GM21786 (cell line): ENCODE results near the gene RPS27.
"Not testable (repeated sequence)": the region's sequence is repeated elsewhere in the genome, so short reads cannot be mapped to it uniquely, and the experiment has no call there.

Source experiments
- ATAC-seq: cut with Tn5 transposase; IDR thresholded peaks from one replicate; pipeline ENCODE4 v1.9.1; 2021; ENCODE audit not compliant: unreplicated experiment

RPS27 gene

DNA sequence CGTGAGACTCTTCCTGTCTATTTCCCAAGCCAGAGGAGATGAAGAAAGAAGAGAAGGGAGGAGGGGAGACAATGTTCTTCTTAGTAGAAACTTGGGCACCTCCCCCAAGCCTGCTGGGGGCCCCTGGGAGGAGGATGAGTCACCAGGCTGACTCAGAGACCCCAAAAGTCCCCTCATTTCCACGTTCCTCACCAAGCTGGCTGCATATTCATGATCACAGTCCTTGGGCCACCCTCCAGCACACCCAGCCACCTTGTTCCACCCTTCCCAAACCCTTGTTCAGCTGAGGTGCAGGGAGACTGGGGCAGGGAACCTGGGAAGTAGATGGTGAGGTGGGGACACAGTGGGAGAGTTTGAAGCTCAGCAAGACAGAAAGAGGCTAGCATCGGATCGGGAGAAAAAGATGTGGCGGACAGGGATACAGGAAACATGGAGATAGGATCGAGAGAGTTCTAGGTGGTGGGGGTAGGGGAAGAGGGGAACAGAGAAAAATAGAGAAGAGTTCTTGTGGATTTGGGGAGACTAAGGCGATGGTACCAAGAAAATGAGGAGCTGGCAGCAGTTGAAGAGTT lies 5.1 kb upstream of the RPS27 start:
- ATAC-seq, result no peak

GRCh38 chr1:153985941-153986761 lies 4.4 kb upstream of the RPS27 start, which contains the start of gene RAB13:
TSS of gene RAB13 (minus strand) at chr1:153986339. CDS start at chr1:153986236, 103 bp downstream.
- ATAC-seq, result no peak

DNA sequence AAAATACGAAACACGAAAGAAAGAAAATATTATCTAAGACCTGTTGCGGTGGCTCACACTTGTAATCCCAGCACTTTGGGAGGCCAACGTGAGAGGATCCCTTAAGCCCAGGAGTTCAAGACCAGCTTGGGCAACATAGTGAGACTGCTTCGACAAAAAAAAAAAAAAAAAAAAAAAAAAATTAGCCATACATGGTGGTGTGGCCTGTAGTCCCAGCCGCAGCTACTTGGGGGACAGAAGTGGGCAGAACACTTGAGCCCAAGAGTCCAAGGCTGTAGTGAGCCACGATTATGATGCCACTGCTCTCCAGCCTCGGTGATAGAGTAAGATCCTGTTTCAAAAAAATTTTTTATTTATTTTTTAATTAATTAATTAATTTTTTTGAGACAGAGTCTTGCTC lies 2.9 kb upstream of the RPS27 start:
- ATAC-seq, result no peak

DNA sequence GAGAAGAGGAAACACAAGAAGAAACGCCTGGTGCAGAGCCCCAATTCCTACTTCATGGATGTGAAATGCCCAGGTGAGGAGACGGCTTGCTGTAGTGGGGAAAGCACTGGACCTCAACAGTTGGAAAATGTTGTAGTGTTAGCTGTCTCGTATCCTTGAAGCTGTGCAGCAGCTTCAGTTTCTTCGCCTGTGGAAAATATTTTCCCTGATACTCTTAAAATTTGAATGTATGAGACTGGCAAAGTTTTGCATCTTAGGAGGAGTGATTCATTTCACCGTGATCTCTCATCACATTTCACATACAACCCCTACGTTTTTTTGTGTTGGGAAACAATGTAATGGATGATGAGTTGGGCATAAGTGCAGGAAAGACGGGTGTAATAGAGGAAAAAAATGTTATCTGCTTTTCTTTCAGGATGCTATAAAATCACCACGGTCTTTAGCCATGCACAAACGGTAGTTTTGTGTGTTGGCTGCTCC lies 629 bp downstream of the RPS27 start:
- no peak for ATAC-seq

DNA sequence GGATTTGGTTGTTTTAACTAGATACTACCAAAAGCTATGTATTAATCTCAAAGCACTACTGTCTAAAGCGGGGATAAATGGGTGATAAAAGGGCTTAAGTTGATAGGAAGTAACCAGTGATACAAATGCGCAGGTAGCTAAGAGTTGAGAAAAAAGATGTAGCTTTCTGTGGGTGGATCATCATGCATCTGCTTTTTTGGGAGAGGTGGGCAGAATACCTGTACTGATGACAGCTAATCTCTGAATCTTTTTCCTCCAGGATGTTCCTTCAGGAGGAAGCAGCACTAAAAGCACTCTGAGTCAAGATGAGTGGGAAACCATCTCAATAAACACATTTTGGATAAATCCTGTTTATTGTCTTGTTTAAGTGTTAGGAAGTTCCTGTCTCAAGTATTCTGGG lies 1.2 kb downstream of the RPS27 start:
- ATAC-seq, result no peak

DNA sequence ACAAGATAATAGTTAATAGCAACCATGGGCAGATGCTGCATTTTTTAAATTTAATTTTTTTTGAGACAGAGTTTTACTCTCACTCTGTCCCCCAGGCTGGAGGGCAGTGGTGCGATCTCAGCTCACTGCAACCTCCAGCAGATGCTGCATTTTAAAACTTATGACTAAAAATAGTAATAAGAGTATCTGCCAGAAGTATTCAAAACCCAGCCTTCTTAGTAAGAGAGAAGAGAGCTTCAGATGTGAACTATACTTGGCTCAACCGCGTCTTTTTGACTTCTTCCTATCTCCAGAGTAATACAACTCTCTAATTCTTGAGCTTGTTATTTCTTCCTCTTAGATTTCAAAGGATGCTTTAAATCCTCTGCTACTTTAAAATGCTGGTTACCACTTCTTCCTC lies 4.6 kb downstream of the RPS27 start:
- ATAC-seq, result no peak

DNA sequence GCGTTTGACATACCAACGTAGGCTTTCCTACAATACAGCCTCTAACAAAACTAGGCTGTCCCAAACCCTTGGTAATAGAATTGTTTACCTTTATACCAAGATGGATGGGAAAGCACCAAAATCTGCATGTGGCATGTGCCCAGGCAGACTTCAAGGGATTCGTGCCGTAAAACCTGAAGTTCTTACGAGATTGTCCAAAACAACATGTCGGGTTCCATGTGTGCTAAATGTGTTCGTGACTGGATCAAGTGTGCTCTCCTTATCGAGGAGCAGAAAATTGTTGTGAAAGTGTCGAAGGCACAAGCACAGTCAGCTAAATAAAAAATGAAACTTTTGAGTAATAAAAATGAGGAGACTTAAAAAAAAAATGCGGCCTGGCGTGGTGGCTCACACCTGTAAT lies 5.1 kb downstream of the RPS27 start:
- no peak for ATAC-seq

GRCh38 chr1:153996882-153997281 lies 6.3 kb downstream of the RPS27 start:
- not testable (repeated sequence) for ATAC-seq

DNA sequence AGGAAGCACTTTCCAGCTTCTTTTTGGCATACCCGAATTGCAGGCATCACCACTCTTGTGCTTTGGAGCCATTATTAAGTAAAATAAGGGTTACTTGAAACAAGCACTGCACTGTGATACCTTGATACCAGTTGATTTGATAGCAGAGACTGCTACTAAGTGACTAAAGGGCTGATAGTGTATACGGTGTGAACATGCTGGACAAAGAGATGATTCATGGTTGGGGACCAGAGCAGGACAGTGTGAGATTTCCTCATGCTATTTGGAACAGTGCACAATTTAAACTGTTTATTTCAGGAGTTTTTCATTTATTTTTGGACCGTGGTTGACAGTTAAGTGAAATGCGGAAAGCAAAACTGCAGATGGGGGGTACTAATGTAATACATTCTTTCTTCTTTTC lies 9.9 kb downstream of the RPS27 start:
- no peak for ATAC-seq

- no peak for ATAC-seq
Measured at GRCh38 chr1:154006136-154006535, 15.6 kb downstream of the RPS27 start.

- no peak for ATAC-seq
Measured at GRCh38 chr1:154012129-154012528, 21.6 kb downstream of the RPS27 start.

DNA sequence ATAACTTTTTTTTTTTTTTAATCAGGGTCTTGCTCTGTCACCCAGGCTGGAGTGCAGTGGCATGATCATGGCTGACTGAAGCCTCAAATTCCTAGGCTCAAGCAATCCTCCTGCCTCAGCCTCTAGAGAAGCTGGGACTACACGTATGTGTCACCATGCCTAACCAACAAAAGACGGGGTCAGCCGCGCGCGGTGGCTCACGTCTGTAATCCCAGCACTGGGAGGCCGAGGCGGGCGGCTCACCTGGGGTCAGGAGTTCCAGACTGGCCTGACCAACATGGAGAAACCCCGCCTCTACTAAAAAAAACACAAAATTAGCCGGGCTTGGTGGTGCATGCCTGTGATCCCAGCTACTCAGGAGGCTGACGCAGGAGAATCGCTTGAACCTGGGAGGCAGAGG lies 22.0 kb downstream of the RPS27 start:
- not testable (repeated sequence) for ATAC-seq

DNA sequence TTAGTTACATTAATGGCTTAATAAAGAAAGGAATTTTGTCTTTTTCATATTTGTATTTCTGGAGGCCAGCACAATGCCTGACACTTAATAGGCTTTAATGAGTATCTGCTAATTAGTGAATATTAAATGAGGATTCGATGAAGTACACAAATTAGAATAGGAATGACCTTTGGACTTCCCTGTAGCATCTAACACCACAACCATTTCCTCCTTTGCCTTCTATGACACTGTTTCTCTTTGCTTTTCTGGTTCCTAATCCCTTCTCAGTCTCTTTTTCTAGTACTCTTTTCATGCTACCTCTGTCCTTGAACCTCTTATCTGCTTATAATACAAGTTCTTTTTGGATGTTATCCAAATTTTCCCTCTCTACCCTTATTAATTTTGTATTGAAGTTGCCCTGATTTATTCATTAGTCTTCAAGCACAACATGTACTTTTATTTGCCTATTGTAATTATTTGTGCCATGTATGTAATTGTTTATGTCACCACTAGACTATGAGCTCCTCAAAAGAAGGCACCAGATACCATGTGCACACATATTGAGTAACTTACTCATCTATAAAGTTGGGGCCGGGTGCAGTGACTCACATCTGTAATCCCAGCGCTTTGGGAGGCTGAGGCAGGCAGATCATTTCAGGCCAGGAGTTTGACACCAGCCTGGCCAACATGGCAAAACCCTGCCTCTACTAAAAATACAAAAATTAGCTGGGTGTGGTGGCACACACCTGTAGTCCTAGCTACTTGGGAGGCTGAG lies 23.8 kb downstream of the RPS27 start:
- no peak for ATAC-seq

DNA sequence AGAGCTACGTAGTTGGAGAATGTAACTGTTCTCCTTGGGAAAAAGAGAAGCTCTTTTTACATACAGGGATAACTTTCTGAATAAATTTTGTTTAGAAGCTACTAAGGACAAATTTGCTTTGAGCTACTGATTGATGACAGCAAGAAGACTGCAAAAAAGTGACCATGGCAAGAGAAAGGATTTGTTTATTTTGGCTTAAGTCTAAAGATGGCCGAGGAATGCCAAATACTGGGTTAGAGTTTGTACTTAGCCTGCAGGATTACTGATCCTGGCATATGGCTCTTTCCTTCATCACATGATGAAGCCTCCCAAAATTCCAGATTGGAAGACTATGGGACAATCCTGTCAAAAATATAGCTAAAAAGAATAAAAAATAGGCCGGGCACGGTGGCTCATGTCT lies 28.7 kb downstream of the RPS27 start:
- ATAC-seq, result no peak

DNA sequence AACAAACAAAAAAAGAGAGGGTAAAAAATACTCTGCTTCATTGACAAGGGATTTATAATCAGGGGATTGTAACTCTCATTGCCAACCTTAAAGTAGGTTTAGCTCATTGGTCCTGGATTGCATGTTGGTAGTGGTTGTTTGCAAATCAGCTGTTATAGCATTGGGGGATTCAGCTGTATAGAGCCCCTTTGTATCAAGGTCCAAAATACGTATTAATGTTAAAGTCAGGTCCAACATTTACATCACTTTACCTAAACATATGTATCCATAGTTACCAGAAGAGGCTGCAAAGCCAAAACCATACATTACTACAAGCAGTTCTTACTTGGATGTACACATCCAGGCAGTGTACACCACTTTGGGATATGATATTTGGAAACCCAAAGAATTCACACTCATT lies 29.4 kb downstream of the RPS27 start:
- ATAC-seq, result no peak

DNA sequence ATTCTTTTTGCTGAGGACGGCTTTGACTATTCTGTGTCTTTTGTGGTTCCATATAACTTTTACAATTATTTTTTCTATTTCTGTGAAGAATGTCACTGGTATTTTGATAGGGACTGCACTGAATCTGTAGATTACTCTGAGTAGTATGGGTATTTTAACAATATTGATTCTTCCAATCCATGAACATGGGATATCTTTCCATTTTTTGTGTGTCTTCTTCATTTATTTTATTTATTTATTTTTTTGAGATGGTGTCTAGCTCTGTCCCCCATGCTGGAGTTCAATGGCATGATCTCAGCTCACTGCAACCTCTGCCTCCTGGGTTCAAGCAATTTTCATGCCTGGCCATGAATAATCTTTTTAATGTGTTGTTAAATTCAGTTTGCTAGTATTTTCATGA lies 43.1 kb downstream of the RPS27 start:
- ATAC-seq, result not testable (repeated sequence)
